Tibial artery (tissue), 4 donors: ENCODE data around the gene TMEM106B.

Source experiments
- DNase-seq, 2 donors: peaks; one replicate each; pipeline ENCODE4 v3.0.0-alpha.2; 2019
- H3K27ac ChIP-seq, 2 donors: fragments of 200-600 bp; sonication (generic) in 1 of 2; 1 replicate in 1 of 2; 2 replicates in 1 of 2; pipeline ENCODE4 v1.5.1; 2018 to 2019; ENCODE audit warnings: mild to moderate bottlenecking in 1 of 2
- H3K27me3 ChIP-seq, 2 donors: fragments of 200-600 bp; sonication (generic) in 1 of 2; one replicate each; pipeline versions ENCODE4 v1.5.1 to v1.6.0; 2016 to 2019
- H3K36me3 ChIP-seq, 3 donors: fragments of 200-600 bp; sonication (generic) in 2 of 3; one replicate each; pipeline ENCODE4 v1.5.1; 2016 to 2019; ENCODE audit warnings: mild to moderate bottlenecking in 2 of 3
- H3K4me1 ChIP-seq, 4 donors: fragments of 200-600 bp; sonication (generic) in 2 of 4; 1 replicate in 3 of 4; 2 replicates in 1 of 4; pipeline ENCODE4 v1.5.1; 2016 to 2019
- H3K4me3 ChIP-seq, 2 donors: fragments of 200-600 bp; sonication (generic) in 1 of 2; 1 replicate in 1 of 2; 2 replicates in 1 of 2; pipeline ENCODE4 v1.5.1; 2018 to 2019; ENCODE audit warnings: mild to moderate bottlenecking in 2 of 2
- H3K9me3 ChIP-seq, 3 donors: fragments of 200-600 bp; sonication (generic) in 1 of 3; one replicate each; pipeline ENCODE4 v1.5.1; 2016 to 2019
- CTCF ChIP-seq, 2 experiments: fragments of 200-600 bp in 1 of 2; fragments of 450-650 bp in 1 of 2; IDR thresholded peaks; one replicate each; pipeline ENCODE4 v1.5.1; 2017 to 2019; ENCODE audit warnings: antibody characterized with exemption in 2 of 2, mild to moderate bottlenecking in 1 of 2, moderate library complexity in 1 of 2
- intact Hi-C: fragments of 100-400 bp; cut with DNase I; formaldehyde crosslinking; loops from one replicate; pipeline ENCODE4 v1.15.0; 2023; ENCODE audit warnings: low total_unique reads

TMEM106B gene

DNA sequence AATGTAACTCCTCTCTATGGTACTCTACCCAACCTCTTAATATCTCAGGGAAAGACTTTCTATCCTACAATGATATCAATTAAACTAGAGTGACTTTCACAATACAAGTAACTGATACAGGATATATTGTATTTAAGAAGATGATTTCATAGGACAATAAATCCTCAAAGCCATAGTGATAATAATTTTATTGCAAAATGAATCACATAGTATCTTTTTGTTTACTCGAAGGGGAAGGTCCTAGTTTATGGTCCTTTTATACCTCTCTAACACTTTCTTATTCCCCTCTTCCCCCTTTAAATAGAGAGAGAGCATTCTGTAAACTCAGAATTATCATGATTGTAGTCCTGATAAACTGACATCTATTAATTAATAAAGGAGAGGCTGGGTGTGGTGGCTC lies 56.4 kb downstream of the TMEM106B start:
- no peaks in the 10 kb centered on the region for H3K4me1 ChIP-seq
- no peak overlapping the region for H3K27ac ChIP-seq
- no peaks in the 10 kb centered on the region for H3K36me3 ChIP-seq
- no peak overlapping the region for H3K4me3 ChIP-seq
- no peak for TF ChIP-seq CTCF (IDR thresholded peaks at IDR 0.05)
- no peak for DNase-seq
- H3K27me3 ChIP-seq: no peaks in the 10 kb centered on the region
- no peaks in the 10 kb centered on the region for H3K9me3 ChIP-seq
- intact Hi-C loops: no loop called here

- Histone ChIP-seq H3K4me1 (no peaks in the 10 kb centered on the region), H3K4me3 (no peak overlapping the region), H3K9me3 (no peaks in the 10 kb centered on the region), H3K36me3 (no peaks in the 10 kb centered on the region), H3K27me3 (no peaks in the 10 kb centered on the region), H3K27ac (no peak overlapping the region)
- no peak for TF ChIP-seq CTCF (IDR thresholded peaks at IDR 0.05)
- no peak for DNase-seq
- intact Hi-C loops: no loop called here
Measured at GRCh38 chr7:12269100-12269895, 58.2 kb downstream of the TMEM106B start.

- TF ChIP-seq CTCF (IDR thresholded peaks at IDR 0.05): no peak
- no peaks in the 10 kb centered on the region for H3K4me1 ChIP-seq
- no peak for DNase-seq
- H3K9me3 ChIP-seq: no peaks in the 10 kb centered on the region
- H3K4me3 ChIP-seq: no peak overlapping the region
- intact Hi-C loops: no loop called here
- H3K27me3 ChIP-seq: no peaks in the 10 kb centered on the region
- no peak overlapping the region for H3K27ac ChIP-seq
- H3K36me3 ChIP-seq: no peaks in the 10 kb centered on the region
Measured at GRCh38 chr7:12281038-12281437, 69.9 kb downstream of the TMEM106B start.

- H3K4me3 ChIP-seq: no peak overlapping the region
- no peaks in the 10 kb centered on the region for H3K4me1 ChIP-seq
- peaks cover 0 to 10% (median 0%) of the 10 kb centered on the region in 3 donors for H3K9me3 ChIP-seq
- H3K27ac ChIP-seq: no peak overlapping the region
- intact Hi-C loops: no loop called here
- TF ChIP-seq CTCF (IDR thresholded peaks at IDR 0.05): no peak
- no peaks in the 10 kb centered on the region for H3K27me3 ChIP-seq
- no peaks in the 10 kb centered on the region for H3K36me3 ChIP-seq
- DNase-seq: no peak
Measured at GRCh38 chr7:12287901-12288300, 76.8 kb downstream of the TMEM106B start.

- no peak for DNase-seq
- intact Hi-C loops: no loop called here
- H3K9me3 ChIP-seq: peaks cover 0 to 10% (median 0%) of the 10 kb centered on the region in 3 donors
- H3K4me1 ChIP-seq: no peaks in the 10 kb centered on the region
- no peaks in the 10 kb centered on the region for H3K36me3 ChIP-seq
- TF ChIP-seq CTCF (IDR thresholded peaks at IDR 0.05): no peak
- H3K27me3 ChIP-seq: no peaks in the 10 kb centered on the region
- H3K27ac ChIP-seq: no peak overlapping the region
- no peak overlapping the region for H3K4me3 ChIP-seq
Measured at GRCh38 chr7:12289996-12290395, 78.9 kb downstream of the TMEM106B start.
